Measurements from ENCODE around the gene ADCY5.

ADCY5 gene

GRCh38 chr3:123303976-123304560, 144.8 kb downstream of the ADCY5 start:
- DNase-seq (ENCODE audit: low read depth), result no peak
- H3K4me3 ChIP-seq (ENCODE audit: low read depth, low read length), result no peak overlapping the region
- TF ChIP-seq, protein P1, sequence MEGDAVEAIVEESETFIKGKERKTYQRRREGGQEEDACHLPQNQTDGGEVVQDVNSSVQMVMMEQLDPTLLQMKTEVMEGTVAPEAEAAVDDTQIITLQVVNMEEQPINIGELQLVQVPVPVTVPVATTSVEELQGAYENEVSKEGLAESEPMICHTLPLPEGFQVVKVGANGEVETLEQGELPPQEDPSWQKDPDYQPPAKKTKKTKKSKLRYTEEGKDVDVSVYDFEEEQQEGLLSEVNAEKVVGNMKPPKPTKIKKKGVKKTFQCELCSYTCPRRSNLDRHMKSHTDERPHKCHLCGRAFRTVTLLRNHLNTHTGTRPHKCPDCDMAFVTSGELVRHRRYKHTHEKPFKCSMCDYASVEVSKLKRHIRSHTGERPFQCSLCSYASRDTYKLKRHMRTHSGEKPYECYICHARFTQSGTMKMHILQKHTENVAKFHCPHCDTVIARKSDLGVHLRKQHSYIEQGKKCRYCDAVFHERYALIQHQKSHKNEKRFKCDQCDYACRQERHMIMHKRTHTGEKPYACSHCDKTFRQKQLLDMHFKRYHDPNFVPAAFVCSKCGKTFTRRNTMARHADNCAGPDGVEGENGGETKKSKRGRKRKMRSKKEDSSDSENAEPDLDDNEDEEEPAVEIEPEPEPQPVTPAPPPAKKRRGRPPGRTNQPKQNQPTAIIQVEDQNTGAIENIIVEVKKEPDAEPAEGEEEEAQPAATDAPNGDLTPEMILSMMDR (IDR thresholded peaks at IDR 0.05; ENCODE audit: low read depth, low read length, missing control alignments), result no peak

DNA sequence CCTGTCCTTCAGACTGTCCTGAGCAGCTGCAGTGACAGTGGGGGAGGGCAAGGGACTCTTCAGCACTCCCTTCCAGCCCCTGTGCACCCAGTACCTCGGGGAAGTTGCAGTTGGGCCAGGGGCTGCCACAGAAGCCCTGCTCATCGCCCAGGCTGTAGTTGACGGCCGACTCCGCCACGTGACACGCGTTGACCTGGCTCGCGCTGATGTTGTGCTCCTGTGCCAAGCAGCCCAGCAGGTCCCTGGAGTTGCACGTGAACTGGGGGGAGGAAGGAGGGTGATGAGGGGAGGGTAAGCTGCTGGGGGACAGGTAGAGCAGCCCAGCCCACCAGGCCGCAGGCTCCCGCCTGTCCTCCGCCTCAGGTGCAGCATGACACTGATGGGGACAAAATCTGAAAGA, 145.9 kb downstream of the ADCY5 start:
- TF ChIP-seq, protein P1 (IDR thresholded peaks at IDR 0.05; ENCODE audit: low read depth, low read length, missing control alignments), result no peak
- DNase-seq (ENCODE audit: low read depth), result no peak
- no peak overlapping the region for H3K4me3 ChIP-seq (ENCODE audit: low read depth, low read length)

DNA sequence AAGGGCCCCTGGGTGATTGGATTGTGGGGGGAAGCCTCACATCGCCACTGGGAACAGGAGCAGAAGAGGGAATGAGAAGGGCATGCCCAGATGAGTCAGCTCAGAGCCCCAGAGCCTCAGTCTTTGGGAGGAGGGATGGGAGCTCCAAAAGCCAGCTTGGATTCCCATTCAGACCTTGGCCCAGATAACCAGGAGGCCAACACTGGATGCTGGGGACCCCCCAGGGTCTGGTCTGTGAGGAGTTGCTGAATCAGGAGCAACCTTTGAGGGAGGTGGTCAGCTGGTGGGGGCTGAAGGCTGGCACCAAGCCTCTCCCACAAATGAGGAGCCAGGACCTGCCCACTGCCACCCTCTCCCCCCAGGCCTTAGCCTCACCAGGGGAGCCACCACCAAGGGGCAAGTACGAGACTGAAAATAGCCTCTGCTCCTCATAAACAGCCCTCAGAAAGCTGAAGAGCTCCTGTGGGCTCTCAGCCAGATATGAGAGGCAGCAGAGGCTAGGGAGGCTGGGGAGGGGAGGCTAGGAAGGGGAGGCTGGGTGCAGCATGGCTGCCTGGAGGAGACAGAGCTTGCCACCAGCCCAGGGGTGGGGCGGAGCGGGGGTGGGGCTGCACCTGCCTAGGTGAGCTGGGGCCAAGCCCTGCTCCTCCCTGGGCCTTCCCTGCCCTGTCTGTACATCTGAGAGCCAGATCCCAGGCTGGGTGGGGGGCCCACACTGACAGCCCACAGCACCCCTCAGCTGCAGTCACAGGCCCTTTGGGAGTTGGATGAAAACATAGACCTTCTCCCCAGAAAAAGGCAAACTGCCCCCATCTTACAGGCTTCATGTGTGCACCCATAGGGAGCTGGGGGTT, 147.3 kb downstream of the ADCY5 start:
- TF ChIP-seq, protein P1 (IDR thresholded peaks at IDR 0.05; ENCODE audit: low read depth, low read length, missing control alignments), result no peak
- no peak for DNase-seq (ENCODE audit: low read depth)

GRCh38 chr3:123300583-123300982, 148.3 kb downstream of the ADCY5 start:
- DNase-seq (ENCODE audit: low read depth), result no peak
- TF ChIP-seq, protein P1 (IDR thresholded peaks at IDR 0.05; ENCODE audit: low read depth, low read length, missing control alignments), result no peak
- no peak overlapping the region for H3K4me3 ChIP-seq (ENCODE audit: low read depth, low read length)

More for the DNA sequence above, 147.3 kb downstream of the ADCY5 start:
- no peak overlapping the region for H3K4me3 ChIP-seq (ENCODE audit: low read depth, low read length)

DNA sequence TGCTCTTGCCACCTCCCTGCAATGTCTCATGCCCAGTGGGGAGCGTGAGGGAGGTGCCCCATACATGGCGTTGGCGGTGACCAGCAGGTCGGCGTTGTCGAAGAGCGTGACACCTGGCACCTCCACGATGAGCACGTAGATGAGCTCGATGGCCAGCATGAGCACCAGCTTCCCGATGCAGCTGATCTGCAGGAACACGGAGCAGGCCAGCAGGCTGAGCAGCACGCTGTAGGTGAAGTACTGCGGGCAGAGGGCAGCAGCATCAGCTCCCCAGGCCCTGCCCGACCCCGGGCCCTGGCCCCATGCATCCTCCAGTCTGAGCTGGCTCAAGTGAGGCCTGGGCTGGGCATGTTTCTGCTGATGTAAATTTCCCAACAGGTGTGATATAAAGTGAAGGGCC, 148.8 kb downstream of the ADCY5 start:
- TF ChIP-seq, protein P1 (IDR thresholded peaks at IDR 0.05; ENCODE audit: low read depth, low read length, missing control alignments), result no peak
- no peak for DNase-seq (ENCODE audit: low read depth)
- no peak overlapping the region for H3K4me3 ChIP-seq (ENCODE audit: low read depth, low read length)

- DNase-seq (ENCODE audit: low read depth), result no peak
- TF ChIP-seq, protein P1 (IDR thresholded peaks at IDR 0.05; ENCODE audit: low read depth, low read length, missing control alignments), result no peak
- H3K4me3 ChIP-seq (ENCODE audit: low read depth, low read length), result no peak overlapping the region
Measured at GRCh38 chr3:123299581-123299980, 149.3 kb downstream of the ADCY5 start.

All from GM12864 (cell line).